H1 (cell line): Measurements from ENCODE around the gene CSNK1A1. TPM values are rescaled to one million over a fixed set of nuclear protein-coding genes. Genes with fewer than 3 reads are reported as not detected.

Experiments
- ATF3 ChIP-seq: IDR thresholded peaks from 2 replicates; pipeline ENCODE4 v1.6.1; 2011; ENCODE audit warnings: low read depth, mild to moderate bottlenecking, low read length; ENCODE audit not compliant: insufficient read depth
- BRCA1 ChIP-seq: IDR thresholded peaks from 2 replicates; pipeline ENCODE4 v1.6.1; 2012; ENCODE audit warnings: low read depth, low read length, improper control_type of control experiment
- HDAC2 ChIP-seq, 2 experiments: fragments of 300-600 bp in 1 of 2; sonication (generic) in 1 of 2; IDR thresholded peaks; 2 replicates each; pipeline ENCODE4 v1.6.1; 2011 to 2012; ENCODE audit warnings: low read depth in 2 of 2, low read length in 2 of 2, mild to moderate bottlenecking in 2 of 2, moderate library complexity in 2 of 2, borderline replicate concordance in 1 of 2, inconsistent platforms in 1 of 2
- polyA plus RNA-seq, 7 experiments: library from polyadenylated mRNA; depleted of rRNA in 3 of 7; stranded (reverse) in 5 of 7; unstranded in 2 of 7; fragments of >200 nt in 5 of 7; fragments of 200-250 nt in 2 of 7; gene quantifications; 1 replicate in 5 of 7; 2 replicates in 1 of 7; 4 replicates in 1 of 7; pipeline versions ENCODE4 v1.2.1 to v1.2.3, GENCODE V29; 2011 to 2013; ENCODE audit warnings: missing spikeins in 2 of 7, mixed read lengths in 2 of 7
- total RNA-seq: library from RNA; stranded (reverse); fragmentation: NEBNext Ultra II Directional; extraction: Animal tissue kit (Norgen Biotek cat#: 25700); gene quantifications from 2 replicates; pipeline ENCODE4 v1.2.1, GENCODE V29; 2021

Gene CSNK1A1
- total and polyA plus RNA-seq, 2 of the 8 experiments (the other 6 are each of a cell fraction or from before 2014, with no cell fraction given), result 61.2 to 244 TPM

- TF ChIP-seq BRCA1 (no peak), ATF3 (no peak), HDAC2 (IDR thresholded peaks at IDR 0.05; ENCODE audit: borderline replicate concordance in 1 of 2, low read depth in 2 of 2, low read length in 2 of 2) (no peak)
These were observed 41.1 kb downstream of the CSNK1A1 start (continued) for GRCh38 chr5:149510136-149510535.
